Heart right ventricle (tissue), 16 donors: Measurements from ENCODE around the gene TMEM204. TPM values are rescaled to one million over a fixed set of nuclear protein-coding genes. Genes with fewer than 3 reads are reported as not detected.

Source experiments
- ATAC-seq, 8 donors: fragments of 200-7000 bp; cut with Tn5 transposase; one replicate each; pipeline ENCODE4 v1.9.1; 2020; ENCODE audit warnings: mild to moderate bottlenecking in 8 of 8, moderate library complexity in 8 of 8, moderate number of reproducible peaks in 1 of 8
- DNase-seq, 2 donors: peaks; one replicate each; pipeline ENCODE4 v3.0.0-alpha.2; 2020
- H3K27ac ChIP-seq, 10 donors: fragments of 200-600 bp; sonication (generic) in 2 of 10; one replicate each; pipeline versions ENCODE4 v1.5.0 to v1.8.0; 2020 to 2022; ENCODE audit warnings: mild to moderate bottlenecking in 3 of 10
- H3K27me3 ChIP-seq, 7 donors: fragments of 200-600 bp; one replicate each; pipeline ENCODE4 v1.8.0; 2021 to 2022; ENCODE audit warnings: mild to moderate bottlenecking in 2 of 7
- H3K36me3 ChIP-seq, 9 donors: fragments of 200-600 bp; sonication (generic) in 1 of 9; one replicate each; pipeline versions ENCODE4 v1.5.0 to v1.8.0; 2020 to 2022; ENCODE audit warnings: mild to moderate bottlenecking in 2 of 9
- H3K4me1 ChIP-seq, 9 donors: fragments of 200-600 bp; sonication (generic) in 1 of 9; one replicate each; pipeline versions ENCODE4 v1.5.0 to v1.8.0; 2020 to 2022; ENCODE audit warnings: mild to moderate bottlenecking in 4 of 9
- H3K4me3 ChIP-seq, 10 donors: fragments of 200-600 bp; sonication (generic) in 2 of 10; one replicate each; pipeline versions ENCODE4 v1.5.0 to v1.8.0; 2020 to 2022; ENCODE audit warnings: mild to moderate bottlenecking in 7 of 10, moderate library complexity in 2 of 10
- H3K9me3 ChIP-seq, 11 donors: fragments of 200-600 bp in 10 of 11; sonication (generic) in 2 of 11; one replicate each; pipeline versions ENCODE4 v1.5.0 to v1.8.0; 2013 to 2022; ENCODE audit warnings: mild to moderate bottlenecking in 2 of 11, control low read depth in 1 of 11, moderate library complexity in 1 of 11
- WGBS, 2 donors: extraction: QIAGEN DNeasy Blood & Tissue Kit; methylation state at CpG; one replicate each; pipeline ENCODE4 v1.1.7; 2013; ENCODE audit warnings: inconsistent platforms in 1 of 2; 5-methylcytosine and 5-hydroxymethylcytosine counted together
- intact Hi-C, 10 donors: fragments of 100-400 bp; cut with DNase I; formaldehyde crosslinking; loops; one replicate each; pipeline versions ENCODE4 v1.11.1 to v1.14.2; 2022
- polyA plus RNA-seq, 2 donors: library from polyadenylated mRNA; stranded (reverse); fragments of 200-250 nt; gene quantifications; one replicate each; pipeline ENCODE4 v1.2.3, GENCODE V29; 2013
- total RNA-seq, 10 donors: library from RNA; stranded (reverse); fragmentation: NEBNext Ultra II Directional in 3 of 10; extraction: Animal tissue kit (Norgen Biotek cat#: 25700) in 3 of 10; gene quantifications; one replicate each; pipeline versions ENCODE4 v1.2.1 to v1.2.4, GENCODE V29; 2021 to 2023
- TF ChIP-seq, protein P1 (sequence below), 9 donors: fragments of 200-600 bp; sonication (generic) in 2 of 9; IDR thresholded peaks; one replicate each; pipeline versions ENCODE4 v1.5.0 to v1.8.0; 2021 to 2022; ENCODE audit warnings: antibody characterized with exemption in 9 of 9, mild to moderate bottlenecking in 5 of 9, moderate library complexity in 1 of 9
- donor health status: Arrhythmogenic right ventricular cardiomyopathy.
- donor health status: ischemic (EF 13 %, LVEDD 7.1; RV severe dilation, severe dysfunction).
- donor health status: healthy with polysubstance abuse.
- donor health status: DM: no; HTN: yes; CAD: no.
- donor health status: DM: no; HTN: no; CAD: no.
- donor health status: ischemic (EF 25% LVEDD 6.9; RV normal size, moderate dysfunction).
- donor health status: ischemic (EF 25% LVEDD 5.7; RV mildly dilated, moderate dysfunction).
- donor health status: healthy.
- donor health status: DM: yes; HTN: yes; CAD: no.
- donor health status: Ischemic cardiomyopathy.
- donor health status: ischemic (EF 35%, LVEDD 5.7; RV mildly dilated, moderate dysfunction).
- donor health status: nonischemic (EF 11% LVEDD 7.7; RV severe dilation, severe dysfunction).
- donor health status: DM: yes; HTN: yes; CAD: no.
- donor health status: PGD.
- donor health status: ischemic (EF 29% LVEDD 5.4; RV normal size, mild dysfunction).
- donor health status: nonischemic (EF 23%, LVEDD 6.1; RV moderate dilation, normal function).

Gene TMEM204
- total and polyA plus RNA-seq, 12 donors, result 10.7 to 49.9 (median 19.8) TPM

DNA sequence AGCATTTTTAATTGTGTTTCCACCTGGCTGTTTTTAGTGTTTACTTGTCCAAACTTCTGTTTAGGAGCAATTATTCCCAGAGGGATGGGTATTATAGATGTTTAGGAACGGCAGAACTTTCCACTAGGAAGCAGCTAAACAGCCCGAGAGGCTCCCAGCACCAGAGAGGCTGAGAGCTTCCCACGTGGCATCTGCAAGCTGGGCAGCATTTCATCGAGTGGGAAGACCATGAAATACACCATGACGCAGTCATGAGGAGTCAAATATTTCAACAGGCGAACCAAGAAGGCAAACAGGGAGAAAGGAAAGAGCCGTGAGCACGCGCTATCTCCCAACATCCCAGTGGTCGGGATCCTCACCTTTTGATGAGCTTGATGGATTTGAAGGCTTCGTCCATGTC is 24.1 kb downstream of the TMEM204 start:
- no peak overlapping the region for H3K4me3 ChIP-seq
- H3K36me3 ChIP-seq, result peaks cover 0 to 100% (median 54%) of the 10 kb centered on the region in 9 donors
- 89% methylated on average over 11 of the region's 11 CpGs for WGBS, 2 donors
- peaks cover 0 to 52% (median 17%) of the 10 kb centered on the region in 9 donors for H3K4me1 ChIP-seq
- no peaks in the 10 kb centered on the region for H3K9me3 ChIP-seq
- no peaks in the 10 kb centered on the region for H3K27me3 ChIP-seq
- DNase-seq (no peak), ATAC-seq (no peak)
- intact Hi-C loops, result loop anchor here in 2 of 10 donors (5.0 to 10.0 kb wide), 2 partner anchors 50 to 63 kb away; partner anchors contain the start of gene TELO2 (in 1 of the 2)
- H3K27ac ChIP-seq, result no peak overlapping the region
- TF ChIP-seq, protein P1, sequence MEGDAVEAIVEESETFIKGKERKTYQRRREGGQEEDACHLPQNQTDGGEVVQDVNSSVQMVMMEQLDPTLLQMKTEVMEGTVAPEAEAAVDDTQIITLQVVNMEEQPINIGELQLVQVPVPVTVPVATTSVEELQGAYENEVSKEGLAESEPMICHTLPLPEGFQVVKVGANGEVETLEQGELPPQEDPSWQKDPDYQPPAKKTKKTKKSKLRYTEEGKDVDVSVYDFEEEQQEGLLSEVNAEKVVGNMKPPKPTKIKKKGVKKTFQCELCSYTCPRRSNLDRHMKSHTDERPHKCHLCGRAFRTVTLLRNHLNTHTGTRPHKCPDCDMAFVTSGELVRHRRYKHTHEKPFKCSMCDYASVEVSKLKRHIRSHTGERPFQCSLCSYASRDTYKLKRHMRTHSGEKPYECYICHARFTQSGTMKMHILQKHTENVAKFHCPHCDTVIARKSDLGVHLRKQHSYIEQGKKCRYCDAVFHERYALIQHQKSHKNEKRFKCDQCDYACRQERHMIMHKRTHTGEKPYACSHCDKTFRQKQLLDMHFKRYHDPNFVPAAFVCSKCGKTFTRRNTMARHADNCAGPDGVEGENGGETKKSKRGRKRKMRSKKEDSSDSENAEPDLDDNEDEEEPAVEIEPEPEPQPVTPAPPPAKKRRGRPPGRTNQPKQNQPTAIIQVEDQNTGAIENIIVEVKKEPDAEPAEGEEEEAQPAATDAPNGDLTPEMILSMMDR (IDR thresholded peaks at IDR 0.05), result no peak

DNA sequence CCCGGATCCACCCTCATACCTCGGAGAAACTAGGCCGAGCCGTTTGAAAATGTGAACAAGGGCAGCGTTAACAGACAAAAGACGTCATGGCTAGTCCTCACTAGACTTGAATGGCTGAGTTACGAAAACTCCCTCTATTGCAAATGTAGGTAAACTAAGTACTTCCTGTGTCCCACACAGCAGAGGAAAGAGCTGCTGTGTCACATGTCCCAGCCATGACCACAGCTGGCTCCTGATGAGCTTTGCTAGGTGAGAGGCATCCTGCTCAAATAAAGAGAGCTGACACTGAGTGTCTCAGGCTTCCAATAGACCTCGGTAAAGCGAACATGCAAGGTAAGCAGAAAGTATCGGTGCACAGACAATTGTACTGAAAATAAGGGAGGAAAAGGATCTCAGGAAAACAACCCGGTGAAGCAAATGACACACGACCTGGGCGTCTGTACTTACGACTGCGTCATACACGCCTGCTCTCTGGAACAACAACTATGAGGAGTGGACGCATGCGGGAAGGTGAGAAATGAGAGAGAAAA is 26.0 kb downstream of the TMEM204 start:
- Histone ChIP-seq H3K27ac (peak overlapping the region in 2 of 10 donors; percentile 2 to 48), H3K4me1 (peaks cover 0 to 34% (median 5%) of the 10 kb centered on the region in 9 donors), H3K9me3 (no peaks in the 10 kb centered on the region), H3K4me3 (no peak overlapping the region), H3K36me3 (peaks cover 0 to 95% (median 48%) of the 10 kb centered on the region in 9 donors), H3K27me3 (no peaks in the 10 kb centered on the region)
- intact Hi-C loops, result loop anchor here in 2 of 10 donors (5.0 to 10.0 kb wide), 2 partner anchors 48 to 65 kb away; partner anchors contain the start of gene TELO2 (in 1 of the 2)
- DNase-seq, result no peak
- 78 to 80% methylated on average over 18 of the region's 18 CpGs for WGBS, 2 donors
- ATAC-seq, result peak in 1 of 8 donors; percentile 36
- TF ChIP-seq, protein P1 (IDR thresholded peaks at IDR 0.05), result no peak

DNA sequence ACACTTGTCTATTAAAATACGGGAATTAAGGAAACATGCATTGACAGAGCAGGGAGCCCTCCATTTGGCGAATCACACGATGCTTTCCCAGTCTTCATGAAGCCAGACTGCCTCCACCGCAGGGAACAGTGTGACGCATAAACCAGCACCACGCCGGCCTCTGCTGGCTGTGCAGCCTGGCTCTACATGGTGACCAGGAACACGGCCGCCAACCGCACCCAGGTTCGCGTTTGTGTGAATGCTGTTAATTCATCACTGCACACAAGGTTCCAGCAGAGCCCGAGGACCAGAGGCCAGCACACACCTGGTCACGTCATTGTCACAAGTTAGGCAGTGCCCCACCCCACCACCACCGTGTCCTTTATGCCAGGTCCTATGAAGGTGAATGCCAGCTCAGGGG is 26.7 kb downstream of the TMEM204 start:
- no peaks in the 10 kb centered on the region for H3K27me3 ChIP-seq
- no peaks in the 10 kb centered on the region for H3K9me3 ChIP-seq
- TF ChIP-seq, protein P1 (IDR thresholded peaks at IDR 0.05), result no peak
- intact Hi-C loops, result loop anchor here in 5 of 10 donors (5.0 to 10.0 kb wide), 4 partner anchors 47 to 68 kb away; partner anchors contain the start of gene TELO2 (in 3 of the 5)
- ATAC-seq, result no peak
- no peak for DNase-seq
- peak overlapping the region in 2 of 10 donors; percentile 35 to 37 for H3K27ac ChIP-seq
- H3K4me3 ChIP-seq, result no peak overlapping the region
- 87 to 91% methylated on average over 15 of the region's 15 CpGs for whole genome bisulfite sequencing, 2 donors
- H3K36me3 ChIP-seq, result peaks cover 0 to 89% (median 42%) of the 10 kb centered on the region in 9 donors
- H3K4me1 ChIP-seq, result peaks cover 0 to 34% (median 5%) of the 10 kb centered on the region in 9 donors

DNA sequence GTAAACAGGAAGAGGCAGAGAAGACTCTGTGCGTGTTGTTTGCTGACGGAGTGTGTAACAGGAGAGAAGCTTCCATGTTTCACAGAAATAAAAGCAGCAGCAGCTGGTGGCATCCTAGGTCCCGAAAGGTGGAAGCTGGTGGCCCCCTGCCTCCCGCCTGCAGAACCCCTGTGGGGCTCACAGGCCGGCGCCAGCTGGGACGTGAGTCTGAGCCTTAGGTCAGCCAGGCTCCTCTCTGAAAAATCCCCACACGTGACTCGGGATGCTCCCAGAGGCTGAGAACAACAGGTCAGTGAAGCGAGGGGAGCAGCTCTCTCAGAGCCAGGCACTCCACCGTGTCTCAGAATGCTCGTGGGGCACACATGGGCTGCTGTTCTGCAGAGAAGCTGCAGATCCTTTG is 27.4 kb downstream of the TMEM204 start:
- Histone ChIP-seq H3K9me3 (no peaks in the 10 kb centered on the region), H3K4me3 (no peak overlapping the region), H3K4me1 (peaks cover 0 to 34% (median 5%) of the 10 kb centered on the region in 9 donors), H3K36me3 (peaks cover 0 to 88% (median 36%) of the 10 kb centered on the region in 9 donors), H3K27ac (peak overlapping the region in 7 of 10 donors; percentile 20 to 68 (median 37)), H3K27me3 (no peaks in the 10 kb centered on the region)
- ATAC-seq (no peak), DNase-seq (no peak)
- 59% methylated on average over 12 of the region's 12 CpGs for WGBS, 2 donors
- TF ChIP-seq, protein P1 (IDR thresholded peaks at IDR 0.05), result no peak
- intact Hi-C loops, result loop anchor here in 5 of 10 donors (5.0 to 10.0 kb wide), 4 partner anchors 46 to 69 kb away; partner anchors contain the start of gene TELO2 (in 3 of the 5)
